ENCODE data around the gene BLM.
"Not testable (repeated sequence)": the region's sequence is repeated elsewhere in the genome, so short reads cannot be mapped to it uniquely, and the experiment has no call there.

The BLM gene

GRCh38 chr15:90819850-90820249 lies 102.7 kb downstream of the BLM start:
- Histone ChIP-seq H3K36me3 (ENCODE audit: control insufficient read depth, insufficient read depth, low read length) (no peaks in the 10 kb centered on the region), H3K27ac (no peak overlapping the region), H3K9ac (no peak overlapping the region), H3K9me3 (ENCODE audit: control insufficient read depth, low read length) (no peaks in the 10 kb centered on the region), H3K4me3 (ENCODE audit: low read depth, low read length) (no peak overlapping the region), H3K79me2 (no peaks in the 10 kb centered on the region), H3K27me3 (ENCODE audit: control insufficient read depth, insufficient read depth, low read length) (no peaks in the 10 kb centered on the region), H2AFZ (no peak overlapping the region), H3K4me1 (no peaks in the 10 kb centered on the region), H3K4me2 (ENCODE audit: low read length) (no peak overlapping the region)
- no peak for TF ChIP-seq CTCF (IDR thresholded peaks at IDR 0.05)

DNA sequence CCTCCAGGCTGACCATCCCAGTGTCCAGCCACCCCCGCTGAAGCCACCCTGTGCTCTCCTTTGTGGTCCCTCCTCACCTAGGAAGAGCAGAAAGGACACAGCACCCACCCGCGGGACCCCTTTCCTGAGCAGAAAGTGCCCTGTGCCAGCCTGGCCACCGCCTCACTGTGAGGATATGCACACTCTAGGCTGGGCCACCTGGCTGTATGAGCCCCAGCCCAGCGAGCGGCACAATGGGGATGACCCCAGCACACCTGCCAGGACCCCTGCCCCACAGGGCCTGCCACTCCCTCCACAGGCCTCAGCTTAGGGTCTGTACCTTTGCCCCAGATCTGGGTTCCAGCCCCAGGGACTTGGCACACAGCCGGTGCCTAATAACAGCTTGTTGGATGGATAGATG lies 103.3 kb downstream of the BLM start:
- no peaks in the 10 kb centered on the region for H3K79me2 ChIP-seq
- H3K9ac ChIP-seq = no peak overlapping the region
- no peaks in the 10 kb centered on the region for H3K27me3 ChIP-seq (ENCODE audit: control insufficient read depth, insufficient read depth, low read length)
- H3K36me3 ChIP-seq (ENCODE audit: control insufficient read depth, insufficient read depth, low read length) = no peaks in the 10 kb centered on the region
- H3K9me3 ChIP-seq (ENCODE audit: control insufficient read depth, low read length) = no peaks in the 10 kb centered on the region
- no peak for TF ChIP-seq CTCF (IDR thresholded peaks at IDR 0.05)
- no peaks in the 10 kb centered on the region for H3K4me1 ChIP-seq
- no peak overlapping the region for H3K4me2 ChIP-seq (ENCODE audit: low read length)
- no peak overlapping the region for H2AFZ ChIP-seq
- H3K4me3 ChIP-seq (ENCODE audit: low read depth, low read length) = no peak overlapping the region
- no peak overlapping the region for H3K27ac ChIP-seq

DNA sequence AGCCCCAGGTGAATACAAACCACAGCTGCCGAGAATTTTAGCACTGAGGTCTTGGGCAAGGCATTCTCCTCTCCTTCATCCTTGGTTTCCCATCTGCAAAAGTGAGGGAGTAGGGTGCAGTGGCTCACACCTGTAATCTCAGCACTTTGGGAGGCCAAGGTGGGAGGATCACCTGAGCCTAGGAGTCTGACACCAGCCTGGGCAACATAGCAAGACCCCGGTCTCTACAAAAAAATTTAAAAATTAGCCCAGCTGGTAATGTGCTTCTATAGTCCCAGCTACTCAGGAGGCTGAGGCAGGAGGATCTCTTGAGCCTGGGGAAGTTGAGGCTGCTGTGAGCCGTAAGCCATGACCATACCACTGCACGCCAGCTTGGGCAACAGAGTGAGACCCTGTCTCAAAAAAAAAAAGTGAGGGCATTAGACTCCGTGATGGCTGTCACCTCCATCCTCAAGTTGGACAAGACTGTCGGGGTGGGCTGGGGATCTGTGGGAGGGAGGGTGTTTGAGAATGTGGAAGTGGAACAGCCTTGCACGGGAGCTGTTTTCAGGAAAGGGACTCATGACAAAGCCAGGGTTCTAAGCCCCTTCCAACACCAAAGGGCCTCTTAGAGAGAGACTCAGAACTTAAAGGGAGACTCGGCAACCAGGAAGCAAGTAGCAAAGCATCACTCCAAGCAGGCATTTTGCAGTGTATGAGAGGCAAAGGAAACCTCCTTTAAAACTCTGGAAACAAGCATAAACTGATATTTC lies 105.2 kb downstream of the BLM start:
- Histone ChIP-seq H3K27me3 (ENCODE audit: control insufficient read depth, insufficient read depth, low read length) (no peaks in the 10 kb centered on the region), H3K9ac (no peak overlapping the region), H3K4me3 (ENCODE audit: low read depth, low read length) (no peak overlapping the region), H3K4me1 (no peaks in the 10 kb centered on the region), H3K27ac (no peak overlapping the region), H3K4me2 (ENCODE audit: low read length) (no peak overlapping the region), H3K79me2 (no peaks in the 10 kb centered on the region), H2AFZ (no peak overlapping the region), H3K36me3 (ENCODE audit: control insufficient read depth, insufficient read depth, low read length) (no peaks in the 10 kb centered on the region), H3K9me3 (ENCODE audit: control insufficient read depth, low read length) (no peaks in the 10 kb centered on the region)
- no peak for TF ChIP-seq CTCF (IDR thresholded peaks at IDR 0.05)

- Histone ChIP-seq H2AFZ (no peak overlapping the region), H3K27ac (no peak overlapping the region), H3K27me3 (ENCODE audit: control insufficient read depth, insufficient read depth, low read length) (no peaks in the 10 kb centered on the region), H3K4me2 (ENCODE audit: low read length) (no peak overlapping the region), H3K4me1 (no peaks in the 10 kb centered on the region), H3K9ac (no peak overlapping the region), H3K9me3 (ENCODE audit: control insufficient read depth, low read length) (no peaks in the 10 kb centered on the region), H3K79me2 (no peaks in the 10 kb centered on the region), H3K4me3 (ENCODE audit: low read depth, low read length) (no peak overlapping the region), H3K36me3 (ENCODE audit: control insufficient read depth, insufficient read depth, low read length) (no peaks in the 10 kb centered on the region)
- no peak for TF ChIP-seq CTCF (IDR thresholded peaks at IDR 0.05)
Observed at GRCh38 chr15:90823455-90823974, 106.4 kb downstream of the BLM start.

DNA sequence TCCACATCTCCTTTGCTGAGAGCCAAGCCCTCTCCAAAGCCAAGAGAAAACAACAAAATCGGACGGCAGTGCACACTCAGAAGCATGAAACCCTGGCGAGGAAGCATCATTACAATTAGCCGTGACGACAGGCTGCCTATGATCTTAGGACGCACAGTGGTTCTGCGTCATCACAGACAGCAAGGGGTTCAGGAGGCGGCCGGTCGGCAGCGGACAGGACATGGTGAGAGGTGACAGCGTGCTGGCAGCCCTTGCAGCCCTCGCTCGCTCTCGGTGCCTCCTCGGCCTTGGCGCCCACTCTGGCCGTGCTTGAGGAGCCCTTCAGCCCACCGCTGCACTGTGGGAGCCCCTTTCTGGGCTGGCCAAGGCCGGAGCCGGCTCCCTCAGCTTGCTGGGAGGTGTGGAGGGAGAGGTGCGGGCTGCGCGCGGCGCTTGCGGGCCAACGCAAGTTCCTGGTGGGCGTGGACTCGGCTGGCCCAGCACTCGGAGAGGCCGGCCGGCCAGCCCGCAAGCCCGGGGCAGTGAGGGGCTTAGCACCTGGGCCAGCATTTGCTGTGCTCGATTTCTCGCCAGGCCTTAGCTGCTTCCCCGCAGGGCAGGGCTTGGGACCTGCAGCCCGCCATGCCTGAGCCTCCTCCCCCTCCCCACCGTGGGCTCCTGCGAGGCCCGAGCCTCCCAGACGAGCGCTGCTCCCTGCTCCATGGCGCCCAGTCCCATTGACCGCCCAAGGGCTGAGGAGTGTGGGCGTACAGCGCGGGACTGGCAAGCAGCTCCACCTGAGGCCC lies 108.2 kb downstream of the BLM start:
- H3K9ac ChIP-seq; H3K27me3 ChIP-seq (ENCODE audit: control insufficient read depth, insufficient read depth, low read length); H3K4me2 ChIP-seq (ENCODE audit: low read length); H3K4me3 ChIP-seq (ENCODE audit: low read depth, low read length); H2AFZ ChIP-seq; H3K36me3 ChIP-seq (ENCODE audit: control insufficient read depth, insufficient read depth, low read length); H3K9me3 ChIP-seq (ENCODE audit: control insufficient read depth, low read length); H3K27ac ChIP-seq; H3K79me2 ChIP-seq; H3K4me1 ChIP-seq: not testable (repeated sequence)

GRCh38 chr15:90826206-90826885 lies 109.2 kb downstream of the BLM start:
- H2AFZ ChIP-seq; H3K9me3 ChIP-seq (ENCODE audit: control insufficient read depth, low read length); H3K4me3 ChIP-seq (ENCODE audit: low read depth, low read length); H3K9ac ChIP-seq; H3K4me1 ChIP-seq; H3K4me2 ChIP-seq (ENCODE audit: low read length); H3K79me2 ChIP-seq; H3K27me3 ChIP-seq (ENCODE audit: control insufficient read depth, insufficient read depth, low read length); H3K27ac ChIP-seq; H3K36me3 ChIP-seq (ENCODE audit: control insufficient read depth, insufficient read depth, low read length): not testable (repeated sequence)
